Glutamatergic neuron (in vitro differentiated cells): ENCODE measurements around the gene SLC2A14. TPM values are rescaled to one million over a fixed set of nuclear protein-coding genes. Genes with fewer than 3 reads are reported as not detected.
"Not testable (repeated sequence)": the region's sequence is repeated elsewhere in the genome, so short reads cannot be mapped to it uniquely, and the experiment has no call there.

Experiments
- DNase-seq: peaks from one replicate; pipeline ENCODE4 v3.0.0; 2022
- H3K27ac Mint-ChIP-seq: one replicate; pipeline ENCODE4 v1.8.0; 2020; ENCODE audit warnings: mild to moderate bottlenecking, mixed read lengths, inconsistent platforms; ENCODE audit not compliant: unreplicated experiment
- H3K27me3 Mint-ChIP-seq: one replicate; pipeline ENCODE4 v1.8.0; 2020; ENCODE audit warnings: mild to moderate bottlenecking, moderate library complexity, mixed read lengths, inconsistent platforms; ENCODE audit not compliant: unreplicated experiment
- H3K36me3 Mint-ChIP-seq: one replicate; pipeline ENCODE4 v1.8.0; 2020; ENCODE audit warnings: mild to moderate bottlenecking, mixed read lengths, inconsistent platforms; ENCODE audit not compliant: unreplicated experiment
- H3K4me1 Mint-ChIP-seq: one replicate; pipeline ENCODE4 v1.8.0; 2020; ENCODE audit warnings: mild to moderate bottlenecking, low read depth, mixed read lengths, inconsistent platforms; ENCODE audit not compliant: unreplicated experiment
- H3K4me3 Mint-ChIP-seq: one replicate; pipeline ENCODE4 v1.8.0; 2020; ENCODE audit warnings: mild to moderate bottlenecking, mixed read lengths, inconsistent platforms; ENCODE audit not compliant: unreplicated experiment
- H3K9me3 Mint-ChIP-seq: one replicate; pipeline ENCODE4 v1.8.0; 2020; ENCODE audit warnings: mild to moderate bottlenecking, moderate library complexity, mixed read lengths, inconsistent platforms; ENCODE audit not compliant: unreplicated experiment
- total RNA-seq: library from RNA; stranded (reverse); fragmentation: NEBNext Ultra II Directional; extraction: Animal tissue kit (Norgen Biotek cat#: 25700); gene quantifications from one replicate; pipeline ENCODE4 v1.2.1, GENCODE V29; 2021; ENCODE audit not compliant: unreplicated experiment
- TF ChIP-seq, protein P1 (sequence below): fragments of 200-600 bp; sonication (generic); IDR thresholded peaks from one replicate; pipeline ENCODE4 v1.5.0; 2021; ENCODE audit not compliant: partially characterized antibody, unreplicated experiment

The SLC2A14 gene
- total RNA-seq, 1 donor from 2014 or later = 1.3 TPM

DNA sequence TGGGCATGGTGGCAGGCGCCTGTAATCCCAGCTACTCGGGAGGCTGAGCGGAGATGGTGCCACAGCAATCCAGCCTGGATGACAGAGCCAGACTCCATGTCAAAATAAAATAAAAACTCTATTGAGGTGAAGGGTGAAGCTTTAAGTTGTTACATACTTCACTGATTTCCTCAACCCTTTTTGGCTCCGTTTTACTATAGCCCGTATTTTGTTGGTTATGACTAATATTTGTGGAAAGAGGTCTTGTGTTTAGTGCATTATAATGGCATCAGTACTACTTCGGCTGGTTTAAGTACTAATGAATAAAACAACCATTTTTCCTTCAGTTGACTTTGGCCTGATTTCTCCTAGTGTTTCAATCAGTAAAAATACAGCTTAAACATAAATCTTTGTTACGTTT is 27.0 kb upstream of the SLC2A14 start:
- peaks cover 3% of the 10 kb centered on the region for H3K36me3 Mint-ChIP-seq
- H3K27ac Mint-ChIP-seq = no peak overlapping the region
- no peaks in the 10 kb centered on the region for H3K9me3 Mint-ChIP-seq
- DNase-seq = no peak
- no peak overlapping the region for H3K4me3 Mint-ChIP-seq
- H3K27me3 Mint-ChIP-seq = no peaks in the 10 kb centered on the region
- TF ChIP-seq, protein P1, sequence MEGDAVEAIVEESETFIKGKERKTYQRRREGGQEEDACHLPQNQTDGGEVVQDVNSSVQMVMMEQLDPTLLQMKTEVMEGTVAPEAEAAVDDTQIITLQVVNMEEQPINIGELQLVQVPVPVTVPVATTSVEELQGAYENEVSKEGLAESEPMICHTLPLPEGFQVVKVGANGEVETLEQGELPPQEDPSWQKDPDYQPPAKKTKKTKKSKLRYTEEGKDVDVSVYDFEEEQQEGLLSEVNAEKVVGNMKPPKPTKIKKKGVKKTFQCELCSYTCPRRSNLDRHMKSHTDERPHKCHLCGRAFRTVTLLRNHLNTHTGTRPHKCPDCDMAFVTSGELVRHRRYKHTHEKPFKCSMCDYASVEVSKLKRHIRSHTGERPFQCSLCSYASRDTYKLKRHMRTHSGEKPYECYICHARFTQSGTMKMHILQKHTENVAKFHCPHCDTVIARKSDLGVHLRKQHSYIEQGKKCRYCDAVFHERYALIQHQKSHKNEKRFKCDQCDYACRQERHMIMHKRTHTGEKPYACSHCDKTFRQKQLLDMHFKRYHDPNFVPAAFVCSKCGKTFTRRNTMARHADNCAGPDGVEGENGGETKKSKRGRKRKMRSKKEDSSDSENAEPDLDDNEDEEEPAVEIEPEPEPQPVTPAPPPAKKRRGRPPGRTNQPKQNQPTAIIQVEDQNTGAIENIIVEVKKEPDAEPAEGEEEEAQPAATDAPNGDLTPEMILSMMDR = no peak
- no peaks in the 10 kb centered on the region for H3K4me1 Mint-ChIP-seq

DNA sequence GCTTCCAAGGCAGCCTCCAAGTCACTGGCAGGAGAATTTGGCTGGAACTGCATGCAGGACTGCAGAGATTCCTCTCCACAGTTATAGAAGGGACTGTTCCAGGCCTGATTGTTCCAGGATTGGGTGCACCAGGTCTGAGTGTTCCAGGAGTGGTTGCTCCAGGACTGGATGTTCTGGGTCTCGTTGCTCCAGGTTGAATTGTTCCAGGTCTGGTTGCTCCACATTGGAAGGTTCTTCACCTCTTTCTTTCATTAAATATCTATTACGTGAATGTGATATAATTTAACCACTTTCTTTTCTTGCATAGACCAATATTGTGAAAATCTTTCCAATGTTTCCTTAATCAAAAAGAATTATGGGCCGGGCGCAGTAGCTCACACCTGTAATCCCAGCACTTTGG is 24.0 kb upstream of the SLC2A14 start:
- not testable (repeated sequence) for H3K27me3 Mint-ChIP-seq, H3K4me1 Mint-ChIP-seq, DNase-seq, H3K27ac Mint-ChIP-seq, H3K36me3 Mint-ChIP-seq, H3K9me3 Mint-ChIP-seq, H3K4me3 Mint-ChIP-seq

DNA sequence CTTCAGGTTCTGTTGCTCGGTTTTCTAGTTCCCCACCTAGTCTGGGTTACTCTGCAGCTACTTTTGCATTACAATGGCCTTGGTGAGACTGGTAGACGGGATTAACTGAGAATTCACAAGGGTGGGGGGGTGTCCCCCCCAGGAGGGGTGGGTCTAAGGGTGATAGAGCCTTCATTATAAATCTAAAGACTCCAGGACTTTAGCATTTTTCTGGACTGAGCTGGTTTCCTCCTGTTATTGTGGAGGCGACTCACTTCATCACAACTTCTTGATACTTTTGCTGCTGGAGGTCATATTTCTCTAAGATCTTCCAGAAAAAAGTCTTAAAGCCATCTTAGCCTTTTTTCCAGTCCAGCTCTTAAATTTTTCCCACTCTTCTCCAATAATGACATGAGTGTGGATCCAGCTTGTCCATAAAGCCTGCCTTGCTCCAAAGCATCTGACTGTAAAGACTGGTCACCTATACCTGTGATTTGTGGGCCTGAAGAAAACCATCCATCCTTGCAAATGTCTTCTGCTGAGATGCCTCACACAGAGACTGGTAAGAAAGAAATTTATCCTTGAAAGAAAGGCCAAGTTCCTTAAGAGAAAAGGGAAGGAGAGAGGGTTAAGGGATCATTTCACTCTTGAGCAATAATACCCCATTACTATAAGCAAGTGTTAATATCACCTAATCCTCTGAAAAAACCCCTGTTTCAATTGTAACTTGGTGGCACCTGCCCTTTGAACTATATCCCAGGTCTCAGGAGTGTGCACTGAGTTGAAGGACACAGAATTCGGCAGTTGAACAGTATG is 19.7 kb upstream of the SLC2A14 start:
- H3K36me3 Mint-ChIP-seq = no peaks in the 10 kb centered on the region
- H3K4me3 Mint-ChIP-seq = no peak overlapping the region
- no peak overlapping the region for H3K27ac Mint-ChIP-seq
- H3K9me3 Mint-ChIP-seq = no peaks in the 10 kb centered on the region
- TF ChIP-seq, protein P1 = no peak
- peaks cover 2% of the 10 kb centered on the region for H3K4me1 Mint-ChIP-seq
- DNase-seq = no peak
- peaks cover 3% of the 10 kb centered on the region for H3K27me3 Mint-ChIP-seq

DNA sequence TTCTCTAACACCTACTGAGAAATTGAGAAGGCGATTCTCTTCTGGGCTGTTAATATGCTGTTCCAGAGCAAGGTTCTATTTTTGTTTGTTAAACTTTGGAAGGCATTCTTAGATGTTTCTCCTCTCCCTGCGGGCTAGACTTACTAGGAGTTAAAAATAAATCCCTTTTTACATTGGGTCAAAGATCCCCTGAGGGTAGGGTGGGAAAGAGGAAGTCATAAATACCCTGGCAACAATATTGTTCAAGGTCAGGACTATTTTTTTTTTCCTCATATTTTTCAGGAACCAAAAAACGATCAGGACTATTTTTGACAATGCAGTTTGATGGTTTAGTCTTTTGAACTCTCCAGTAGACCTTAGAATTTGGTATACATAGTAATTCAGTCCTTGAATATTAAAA is 12.0 kb upstream of the SLC2A14 start:
- H3K9me3 Mint-ChIP-seq = no peaks in the 10 kb centered on the region
- H3K27me3 Mint-ChIP-seq = no peaks in the 10 kb centered on the region
- H3K4me1 Mint-ChIP-seq = no peaks in the 10 kb centered on the region
- TF ChIP-seq, protein P1 = no peak
- no peaks in the 10 kb centered on the region for H3K36me3 Mint-ChIP-seq
- no peak overlapping the region for H3K4me3 Mint-ChIP-seq
- no peak overlapping the region for H3K27ac Mint-ChIP-seq
- DNase-seq = no peak

DNA sequence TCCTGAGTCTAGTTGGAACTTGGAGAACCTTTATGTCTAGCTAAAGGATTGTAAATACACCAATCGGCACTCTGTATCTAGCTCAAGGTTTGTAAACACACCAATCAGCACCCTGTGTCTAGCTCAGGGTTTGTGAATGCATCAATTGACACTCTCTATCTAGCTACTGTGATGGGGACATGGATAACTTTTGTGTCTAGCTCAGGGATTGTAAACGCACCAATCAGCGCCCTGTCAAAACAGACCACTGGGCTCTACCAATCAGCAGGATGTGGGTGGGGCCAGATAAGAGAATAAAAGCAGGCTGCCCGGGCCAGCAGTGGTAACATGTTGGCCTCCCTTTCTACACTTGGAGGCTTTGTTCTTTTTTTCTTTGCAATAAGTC is 9.0 kb upstream of the SLC2A14 start:
- not testable (repeated sequence) for H3K36me3 Mint-ChIP-seq, H3K4me1 Mint-ChIP-seq, H3K27ac Mint-ChIP-seq, H3K4me3 Mint-ChIP-seq, H3K27me3 Mint-ChIP-seq, DNase-seq, H3K9me3 Mint-ChIP-seq

DNA sequence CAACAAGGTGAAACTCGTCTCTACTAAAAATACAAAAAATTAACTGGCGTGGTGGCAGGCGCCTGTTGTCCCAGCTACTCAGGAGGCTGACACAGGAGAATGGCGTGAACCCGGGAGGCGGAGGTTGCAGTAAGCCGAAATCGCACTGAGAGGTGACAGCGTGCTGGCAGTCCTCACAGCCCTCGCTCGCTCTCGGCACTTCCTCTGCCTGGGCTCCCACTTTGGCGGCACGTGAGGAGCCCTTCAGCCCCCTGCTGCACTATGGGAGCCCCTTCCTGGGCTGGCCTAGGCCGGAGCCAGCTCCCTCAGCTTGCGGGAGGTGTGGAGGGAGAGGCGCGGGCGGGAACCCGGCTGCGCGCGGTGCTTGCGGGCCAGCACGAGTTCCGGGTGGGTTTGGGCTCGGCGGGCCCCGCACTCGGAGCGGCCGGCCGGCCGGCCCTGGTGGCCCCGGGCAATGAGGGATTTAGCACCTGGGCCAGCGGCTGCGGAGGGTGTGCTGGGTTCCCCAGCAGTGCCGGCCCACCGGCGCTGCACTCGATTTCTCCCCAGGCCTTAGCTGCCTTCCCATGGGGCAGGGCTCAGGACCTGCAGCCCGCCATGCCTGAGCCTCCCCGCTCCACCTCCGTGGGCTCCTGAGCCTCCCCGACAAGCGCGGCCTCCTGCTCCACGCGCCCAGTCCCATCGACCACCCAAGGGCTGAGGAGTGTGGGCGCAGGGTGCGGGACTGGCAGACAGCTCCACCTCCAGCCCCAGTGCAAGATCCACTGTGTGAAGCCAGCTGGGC is 8.4 kb upstream of the SLC2A14 start:
- H3K4me1 Mint-ChIP-seq, H3K9me3 Mint-ChIP-seq, H3K27ac Mint-ChIP-seq, H3K4me3 Mint-ChIP-seq, DNase-seq, H3K36me3 Mint-ChIP-seq, H3K27me3 Mint-ChIP-seq: not testable (repeated sequence)
